ENCODE results near the gene ASRGL1.

- no peak for TF ChIP-seq POLR2A (IDR thresholded peaks at IDR 0.05)
- TF ChIP-seq CTCF (IDR thresholded peaks at IDR 0.05), result no peak
- TF ChIP-seq POLR2AphosphoS5 (IDR thresholded peaks at IDR 0.05), result no peak
- TF ChIP-seq EP300 (IDR thresholded peaks at IDR 0.05; ENCODE audit: low read depth), result no peak
Observed at GRCh38 chr11:62437616-62438015, 100.4 kb downstream of the ASRGL1 start.

Data from transverse colon (tissue), 4 donors.